ENCODE results near the gene DOCK3. TPM values are rescaled to one million over a fixed set of nuclear protein-coding genes. Genes with fewer than 3 reads are reported as not detected.

The DOCK3 gene
- total RNA-seq, 1 experiment from 2014 or later: 8.3 TPM

DNA sequence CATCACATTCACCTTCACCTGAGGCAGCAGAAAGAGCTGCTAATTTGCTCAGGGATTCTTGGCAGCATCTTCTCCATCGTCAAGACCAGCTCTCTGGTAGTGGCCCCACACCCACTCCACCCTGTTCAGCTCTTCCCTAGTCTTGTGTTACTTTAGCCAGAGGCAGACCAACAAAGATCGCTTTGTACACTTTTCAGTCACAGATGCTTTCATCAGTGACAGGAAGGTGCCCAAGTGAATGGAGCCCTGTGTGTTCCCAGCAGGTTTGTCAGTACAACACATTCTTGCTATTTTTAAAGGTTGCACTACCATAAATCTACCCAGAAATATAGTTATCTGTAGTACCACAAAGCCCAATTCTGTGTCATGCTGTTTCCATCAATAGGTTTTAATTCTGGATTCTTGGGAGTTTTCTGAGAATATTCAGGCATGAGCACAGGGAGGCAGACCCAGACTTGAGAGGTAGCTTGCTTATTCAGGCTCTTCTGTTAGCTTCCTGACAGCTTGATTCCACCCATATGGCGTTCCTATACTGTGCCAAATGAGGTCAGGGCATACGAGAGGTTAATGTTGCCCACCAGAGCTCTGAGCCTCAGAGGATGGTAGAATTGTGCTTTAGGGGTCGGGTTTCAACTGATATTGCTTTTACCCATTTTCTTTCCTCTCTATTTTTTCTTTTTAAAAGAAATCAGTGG is 600.5 kb downstream of the DOCK3 start:
- Mint-ChIP-seq H3K27ac (0 out of 7 replicates have a peak overlapping the region, but pooled peaks of 2 of the 3 experiments have one; percentile 9 to 29), H3K27me3 (ENCODE audit: low read depth) (no peaks in the 10 kb centered on the region), H3K4me1 (no peaks in the 10 kb centered on the region), H3K36me3 (ENCODE audit: insufficient read depth in 1 of 3, low read depth in 3 of 3) (peaks cover 0 to 21% (median 0%) of the 10 kb centered on the region in 3 experiments; a peak in 2 of 7 replicates), H3K4me3 (no peak overlapping the region), H3K9me3 (no peaks in the 10 kb centered on the region)
- Histone ChIP-seq H3K23me2 (ENCODE audit: insufficient read length, low read depth, low read length, poor library complexity, severe bottlenecking) (no peaks in the 10 kb centered on the region), H2BK5ac (ENCODE audit: insufficient read length, low read length) (no peak overlapping the region), H3K18ac (ENCODE audit: insufficient read length, low read depth, low read length) (no peak overlapping the region), H3K9me3 (ENCODE audit: control insufficient read depth, low read depth, low read length) (no peaks in the 10 kb centered on the region), H2BK12ac (ENCODE audit: insufficient read length, low read depth, low read length) (no peak overlapping the region), H4K8ac (replicated peaks; ENCODE audit: insufficient read length, low read depth, low read length) (no peak overlapping the region), H3K23ac (ENCODE audit: insufficient read length, low read depth, low read length) (no peak overlapping the region), H3K4me1 (ENCODE audit: insufficient read depth, low read length) (no peaks in the 10 kb centered on the region), H3K79me2 (ENCODE audit: insufficient read depth, low read length) (no peaks in the 10 kb centered on the region), H3K79me1 (ENCODE audit: insufficient read depth, low read depth, low read length, poor library complexity, severe bottlenecking) (no peaks in the 10 kb centered on the region), H4K91ac (ENCODE audit: insufficient read length, low read depth, low read length) (no peak overlapping the region), H3T11ph (ENCODE audit: low read length) (no peak overlapping the region), H2BK15ac (ENCODE audit: low read depth, low read length) (no peak overlapping the region), H2BK120ac (ENCODE audit: low read depth, low read length, poor library complexity, severe bottlenecking) (no peak overlapping the region), H2AK5ac (ENCODE audit: insufficient read length, low read length) (no peak overlapping the region), H3K14ac (ENCODE audit: insufficient read depth, low read length) (no peak overlapping the region), H3K4me2 (ENCODE audit: insufficient read depth, insufficient read length, low read length) (no peak overlapping the region), H2AFZ (ENCODE audit: low read length) (no peak overlapping the region), H3K9ac (ENCODE audit: extremely low read depth, insufficient read length, low read length) (no peak overlapping the region), H3K4ac (ENCODE audit: low read depth, low read length) (no peak overlapping the region), H4K5ac (ENCODE audit: insufficient read length, low read depth, low read length) (no peak overlapping the region), H3K27me3 (ENCODE audit: insufficient read depth, low read length) (no peaks in the 10 kb centered on the region), H2BK20ac (ENCODE audit: low read depth, low read length, poor library complexity, severe bottlenecking) (no peak overlapping the region), H4K20me1 (ENCODE audit: control insufficient read depth, insufficient read depth, insufficient read length) (no peaks in the 10 kb centered on the region), H3K56ac (ENCODE audit: insufficient read length, low read depth, low read length) (no peak overlapping the region), H3K27ac (ENCODE audit: insufficient read length, low read depth, low read length) (no peak overlapping the region)
- TF ChIP-seq CTCF (conservative IDR thresholded peaks at IDR 0.05): no peak
- DNase-seq: no peak
- WGBS (ENCODE audit: extremely low coverage, insufficient read length, low lambda C conversion rate): no CpG with 5 or more reads among the region's 5 CpGs

Data from H9 (cell line).